NCI-H345 (cell line): ENCODE results near the gene ENHO.
"Not testable (repeated sequence)": the region's sequence is repeated elsewhere in the genome, so short reads cannot be mapped to it uniquely, and the experiment has no call there.

ENCODE experiments used
- DNase-seq: peaks from one replicate; lab custom pipeline; 2025; lab: John Stamatoyannopoulos, UW

The ENHO gene

DNA sequence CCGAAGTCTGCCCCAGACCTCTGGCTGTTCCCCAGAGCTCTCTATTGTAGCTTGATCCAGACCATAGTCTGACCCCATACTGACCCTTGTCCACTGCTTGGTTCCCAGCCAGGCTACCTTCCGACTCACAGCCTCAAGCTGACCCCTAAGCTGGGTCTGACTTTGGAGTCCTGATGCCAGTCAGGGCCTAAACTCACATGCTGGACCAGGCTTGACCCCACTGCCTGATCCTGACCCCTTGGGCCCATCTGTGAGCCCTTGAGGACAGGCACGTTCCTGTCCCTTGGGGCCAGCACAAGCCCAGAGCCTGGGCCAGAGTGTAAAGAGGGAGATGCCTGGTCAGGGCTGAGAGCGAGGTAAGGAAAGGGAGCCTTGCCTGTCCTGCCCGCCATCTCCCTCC is 32.7 kb upstream of the ENHO start:
- no peak for DNase-seq

GRCh38 chr9:34555002-34555348 is 32.2 kb upstream of the ENHO start:
- DNase-seq, result peak; percentile 30

DNA sequence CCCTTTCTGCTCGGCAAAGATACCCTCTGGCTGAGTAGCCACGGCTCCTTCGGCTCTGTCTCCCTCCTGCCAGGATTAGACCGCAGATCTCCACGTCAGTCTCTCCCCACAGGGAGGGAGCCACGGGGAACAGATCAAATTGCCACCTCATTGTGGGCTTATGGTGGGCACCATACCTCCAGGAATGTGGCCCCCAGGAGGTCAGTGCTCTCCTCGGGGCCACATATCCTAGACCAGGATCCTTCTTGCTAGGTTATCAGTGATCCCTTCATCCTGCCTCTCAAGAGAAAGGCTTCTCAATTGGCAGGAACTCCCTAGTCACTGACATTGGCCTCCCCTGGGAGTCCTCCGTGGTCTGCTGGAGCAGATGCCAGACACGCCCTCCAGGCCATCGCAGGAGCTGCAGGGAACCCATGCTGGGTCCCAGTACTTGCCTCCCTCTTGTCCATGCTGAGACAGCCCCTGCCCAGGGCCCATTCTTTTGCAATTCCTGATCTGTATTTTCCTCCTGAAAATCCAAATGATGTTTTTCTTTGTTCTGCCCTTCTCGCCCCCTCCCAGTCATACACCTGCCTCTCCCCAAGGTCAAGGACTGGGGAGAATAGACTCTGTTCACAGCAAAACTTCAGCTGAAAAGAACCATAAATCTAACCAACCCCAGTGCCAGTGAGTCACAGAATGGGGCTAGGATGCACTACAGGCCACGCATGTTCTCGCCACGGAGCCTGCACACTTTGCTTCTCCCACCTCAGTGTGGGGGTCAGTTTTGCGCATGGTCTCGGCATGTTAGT is 31.6 kb upstream of the ENHO start:
- peak; percentile 88 for DNase-seq

GRCh38 chr9:34553511-34554021 is 30.8 kb upstream of the ENHO start:
- DNase-seq, result no peak

GRCh38 chr9:34552986-34553385 is 30.2 kb upstream of the ENHO start:
- DNase-seq, result no peak

GRCh38 chr9:34552606-34552981 is 29.8 kb upstream of the ENHO start:
- no peak for DNase-seq

GRCh38 chr9:34551751-34552605 is 29.2 kb upstream of the ENHO start:
- DNase-seq, result no peak

DNA sequence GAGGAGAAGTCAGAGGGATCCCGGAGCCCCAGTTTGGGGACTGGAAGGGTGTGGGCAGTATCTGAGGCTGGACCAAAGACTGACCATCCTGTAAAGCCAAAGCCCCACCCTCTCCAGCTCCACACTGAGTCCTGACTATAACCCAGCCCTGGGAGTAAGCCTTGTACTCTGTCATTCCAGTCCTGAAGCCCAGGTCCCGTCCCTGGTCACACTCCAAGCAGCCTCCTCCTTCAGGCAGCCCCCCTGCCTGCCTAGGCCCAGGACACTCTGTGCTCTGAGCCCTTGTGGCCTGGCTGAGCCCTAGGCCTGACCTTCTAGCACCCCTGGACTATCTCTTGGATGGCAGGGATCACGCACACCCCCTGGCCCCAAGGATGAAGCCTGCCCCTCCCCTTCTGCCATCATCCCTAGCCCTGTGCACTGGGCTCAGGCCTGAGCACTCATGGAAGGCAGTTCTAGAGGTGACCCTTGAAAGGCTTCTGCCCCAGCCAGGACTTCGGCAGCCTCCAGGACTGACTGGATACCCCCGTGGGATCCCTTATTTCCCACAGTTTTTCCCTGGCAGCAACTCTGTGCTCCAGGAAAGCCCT is 28.0 kb upstream of the ENHO start:
- no peak for DNase-seq

- DNase-seq, result no peak
These were observed 27.4 kb upstream of the ENHO start for GRCh38 chr9:34550016-34550680.

GRCh38 chr9:34549407-34549732 is 26.6 kb upstream of the ENHO start:
- DNase-seq, result no peak

DNA sequence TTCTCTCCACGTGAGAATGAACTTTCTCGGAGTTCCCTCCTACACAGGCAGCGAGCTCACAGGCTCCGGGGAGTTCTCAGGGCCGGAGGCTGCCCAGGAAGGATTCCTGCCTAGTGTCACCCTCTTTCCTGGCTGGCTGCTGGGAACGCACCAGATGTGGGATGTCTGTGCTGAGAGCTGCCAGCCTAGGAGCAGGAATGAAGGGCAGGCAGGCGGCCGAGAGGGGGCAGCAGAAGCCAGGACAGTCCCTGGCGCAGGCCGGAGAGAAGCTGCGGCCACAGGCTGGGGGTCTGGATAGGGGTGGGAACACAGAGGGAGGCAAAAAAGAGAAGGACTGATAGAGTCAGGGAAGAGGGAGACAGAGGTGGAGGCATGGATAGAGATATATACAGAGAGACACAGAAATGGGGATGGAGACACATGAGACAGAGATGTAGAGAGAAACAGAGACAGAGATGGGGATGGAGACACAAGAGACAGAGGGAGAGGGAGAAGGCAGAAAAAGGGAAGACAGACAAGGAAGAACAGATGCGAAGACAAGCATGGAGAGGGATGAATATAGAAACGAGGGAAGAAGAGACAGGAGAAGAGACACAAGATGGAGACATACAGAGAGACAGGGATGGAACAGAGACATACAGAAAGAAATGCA is 25.3 kb upstream of the ENHO start:
- peak; percentile 54 for DNase-seq

GRCh38 chr9:34546834-34547827 is 24.3 kb upstream of the ENHO start:
- DNase-seq, result peak; percentile 39

DNA sequence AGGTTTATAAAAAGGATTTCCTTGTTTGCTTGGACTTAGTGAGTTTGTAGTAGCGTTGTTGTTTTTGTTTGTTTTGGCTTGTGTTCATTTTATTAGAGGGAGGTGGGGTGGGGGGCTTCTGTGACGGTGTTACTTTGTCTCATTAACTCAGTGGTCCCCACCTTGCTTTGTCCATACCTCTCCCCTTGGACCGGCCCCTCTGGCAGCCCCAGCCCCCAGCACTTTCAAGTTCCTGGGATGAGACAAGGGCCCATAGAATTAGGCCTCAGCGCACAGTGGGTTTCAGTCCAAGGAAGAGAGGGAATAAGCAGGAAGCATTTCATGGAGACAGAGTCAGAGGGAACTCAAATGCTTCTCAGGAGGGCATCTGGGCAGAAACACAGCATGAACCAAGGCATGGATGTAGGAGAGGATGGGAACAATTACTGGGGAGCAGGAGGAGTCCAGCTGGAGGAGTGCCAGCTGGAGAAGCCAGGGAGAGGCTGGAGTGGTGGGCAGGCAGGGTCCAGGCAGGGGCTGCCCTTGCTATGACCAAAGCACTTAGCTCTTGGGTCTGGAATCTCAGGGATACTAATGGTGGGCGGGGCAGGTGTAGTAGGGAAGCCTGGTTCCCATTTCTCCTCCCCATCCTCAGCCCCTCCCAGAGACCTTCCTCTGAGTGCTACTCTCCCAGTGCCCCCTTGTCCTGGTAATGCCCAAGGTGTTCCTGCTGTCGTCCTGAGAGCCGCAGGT is 23.5 kb upstream of the ENHO start:
- DNase-seq, result no peak

DNA sequence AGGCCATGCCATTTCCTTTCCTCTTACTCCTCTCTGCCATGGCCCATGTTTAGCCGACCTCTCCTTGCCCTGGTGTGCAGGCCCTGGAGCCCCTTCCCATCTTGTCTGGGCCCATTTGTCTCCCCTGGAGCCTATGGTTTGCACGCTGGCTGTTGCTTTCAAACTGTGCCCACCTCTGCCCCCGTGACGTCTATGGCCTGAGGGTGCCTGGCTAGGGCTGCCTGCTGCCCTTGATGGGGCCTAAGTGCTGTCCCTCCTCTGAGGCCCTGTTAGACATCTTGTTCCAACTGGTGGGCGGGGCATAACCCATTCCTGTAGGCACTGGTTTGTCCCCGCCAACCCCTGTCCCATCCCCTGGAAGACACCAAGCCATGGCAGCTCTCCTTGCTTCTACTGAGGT is 22.7 kb upstream of the ENHO start:
- DNase-seq, result no peak

- no peak for DNase-seq
These were observed 21.2 kb upstream of the ENHO start for GRCh38 chr9:34544035-34544434.

- no peak for DNase-seq
These were observed 18.8 kb upstream of the ENHO start for GRCh38 chr9:34541540-34541939.

DNA sequence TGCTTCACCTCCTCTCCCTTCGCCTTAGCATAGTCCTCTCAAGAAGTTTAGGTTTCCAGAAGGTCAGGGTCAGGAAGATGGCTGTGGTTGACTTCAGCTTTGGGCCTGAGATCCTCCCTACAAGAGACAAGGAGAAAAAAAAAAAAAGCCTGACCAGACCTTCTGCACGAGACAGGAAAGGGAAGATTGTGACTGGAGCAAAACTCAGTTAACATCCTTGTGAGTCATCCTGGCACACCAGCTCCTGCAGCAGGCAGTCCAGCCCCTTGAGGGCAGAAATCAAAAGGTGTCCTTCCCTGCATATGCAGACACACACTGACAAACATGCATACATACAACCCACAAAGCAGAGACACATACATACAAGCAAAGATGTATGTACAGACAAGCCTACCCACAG is 18.0 kb upstream of the ENHO start:
- DNase-seq, result no peak

DNA sequence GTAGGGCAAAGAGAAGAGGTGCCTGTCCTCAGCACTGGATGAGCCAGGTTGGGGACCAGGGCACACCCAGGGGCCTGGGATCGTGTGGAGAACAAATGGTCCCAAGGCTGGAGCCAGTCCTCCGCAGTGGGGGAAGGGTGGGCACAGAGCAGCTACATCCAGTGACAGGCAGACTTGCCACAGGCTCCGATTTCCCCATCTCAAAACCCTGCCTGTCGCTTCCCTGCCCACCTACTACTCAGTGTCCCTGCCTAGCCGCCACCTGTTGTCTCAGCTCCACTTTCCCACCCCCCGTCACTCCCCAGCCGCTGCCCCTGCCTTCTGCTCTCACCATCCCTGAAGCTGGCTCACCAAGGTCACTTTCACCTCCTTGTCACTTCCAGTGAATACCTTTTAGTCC is 13.9 kb upstream of the ENHO start:
- DNase-seq, result no peak

DNA sequence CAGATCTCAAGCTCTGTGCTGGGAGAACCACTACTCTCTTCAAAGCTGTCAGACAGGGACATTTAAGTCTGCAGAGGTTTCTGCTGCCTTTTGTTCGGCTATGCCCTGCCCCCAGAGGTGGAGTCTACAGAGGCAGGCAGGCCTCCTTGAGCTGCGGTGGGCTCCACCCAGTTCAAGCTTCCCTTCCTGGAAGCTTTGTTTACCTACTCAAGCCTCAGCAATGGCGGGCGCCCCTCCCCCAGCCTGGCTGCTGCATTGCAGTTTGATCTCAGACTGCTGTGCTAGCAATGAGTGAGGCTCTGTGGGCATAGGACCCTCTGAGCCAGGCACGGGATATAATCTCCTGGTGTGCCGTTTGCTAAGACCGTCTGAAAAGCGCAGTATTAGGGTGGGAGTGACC is 9.3 kb upstream of the ENHO start:
- DNase-seq, result not testable (repeated sequence)

- no peak for DNase-seq
These were observed 3.2 kb upstream of the ENHO start for GRCh38 chr9:34526026-34526425.
